HG03565 (cell line): Measurements from ENCODE around the gene SDF4.

Experiments
- ATAC-seq: cut with Tn5 transposase; IDR thresholded peaks from one replicate; pipeline ENCODE4 v1.9.1; 2021; ENCODE audit warnings: mild to moderate bottlenecking, moderate library complexity; ENCODE audit not compliant: unreplicated experiment

The SDF4 gene

GRCh38 chr1:1242461-1243265, 10.9 kb upstream of the SDF4 start:
- no peak for ATAC-seq

GRCh38 chr1:1241588-1242219, 9.9 kb upstream of the SDF4 start:
- ATAC-seq: no peak

DNA sequence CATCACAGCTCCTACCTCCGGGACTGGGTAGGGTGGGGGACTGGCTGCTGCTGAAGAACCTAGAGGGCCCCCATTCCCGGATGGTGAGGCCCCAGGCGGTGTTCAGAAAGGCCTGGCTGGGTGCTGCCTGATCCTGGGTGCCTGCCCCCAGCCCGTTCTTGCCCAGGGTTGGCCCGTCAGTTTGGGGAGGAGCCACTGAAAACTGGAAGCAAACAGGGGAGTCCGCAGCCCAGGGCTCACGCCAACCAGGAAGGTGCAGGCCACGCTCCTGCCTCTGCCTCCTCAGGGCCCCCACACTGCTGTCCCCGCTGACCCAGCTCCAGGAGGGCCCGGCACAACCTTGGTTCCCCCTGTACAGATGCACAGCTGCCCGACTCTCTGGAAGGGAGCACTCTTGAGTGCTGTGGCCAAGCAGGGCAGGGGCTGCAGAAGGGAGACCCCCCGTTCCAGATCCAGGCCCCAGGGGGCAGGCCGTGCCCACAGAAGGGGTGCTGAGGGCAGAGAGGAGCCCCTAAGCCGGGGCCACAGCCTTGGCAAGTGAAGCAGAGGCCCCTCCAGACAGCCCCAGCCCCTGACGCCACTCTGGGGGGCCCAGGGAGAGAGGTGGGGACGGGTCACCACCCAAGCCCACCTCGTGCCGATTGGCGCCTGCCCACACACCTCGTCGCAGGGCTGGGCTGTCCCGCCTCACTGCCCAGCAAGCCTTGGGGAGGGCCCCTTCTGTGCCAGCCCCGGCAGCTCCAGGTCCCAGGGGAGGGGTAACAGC, 9.2 kb upstream of the SDF4 start:
- no peak for ATAC-seq

DNA sequence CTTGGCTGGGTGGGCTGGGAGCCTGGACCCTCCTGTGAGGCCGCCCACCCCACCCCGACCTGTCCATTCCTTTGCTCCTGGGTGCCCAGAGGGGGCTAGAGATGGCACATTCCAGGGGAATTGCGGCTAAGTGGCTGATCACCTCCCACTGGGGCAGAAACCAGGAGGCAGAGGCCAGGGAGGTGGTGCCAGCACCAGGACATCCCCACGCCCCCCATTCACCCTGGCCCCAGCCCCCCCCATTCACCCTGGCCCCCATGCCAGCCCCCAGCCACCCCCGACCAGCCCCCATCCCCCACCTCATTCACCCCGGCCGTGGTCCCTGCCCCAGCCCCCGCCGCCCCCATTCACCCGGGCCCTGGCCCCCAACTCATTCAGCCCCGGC, 8.5 kb upstream of the SDF4 start:
- no peak for ATAC-seq

DNA sequence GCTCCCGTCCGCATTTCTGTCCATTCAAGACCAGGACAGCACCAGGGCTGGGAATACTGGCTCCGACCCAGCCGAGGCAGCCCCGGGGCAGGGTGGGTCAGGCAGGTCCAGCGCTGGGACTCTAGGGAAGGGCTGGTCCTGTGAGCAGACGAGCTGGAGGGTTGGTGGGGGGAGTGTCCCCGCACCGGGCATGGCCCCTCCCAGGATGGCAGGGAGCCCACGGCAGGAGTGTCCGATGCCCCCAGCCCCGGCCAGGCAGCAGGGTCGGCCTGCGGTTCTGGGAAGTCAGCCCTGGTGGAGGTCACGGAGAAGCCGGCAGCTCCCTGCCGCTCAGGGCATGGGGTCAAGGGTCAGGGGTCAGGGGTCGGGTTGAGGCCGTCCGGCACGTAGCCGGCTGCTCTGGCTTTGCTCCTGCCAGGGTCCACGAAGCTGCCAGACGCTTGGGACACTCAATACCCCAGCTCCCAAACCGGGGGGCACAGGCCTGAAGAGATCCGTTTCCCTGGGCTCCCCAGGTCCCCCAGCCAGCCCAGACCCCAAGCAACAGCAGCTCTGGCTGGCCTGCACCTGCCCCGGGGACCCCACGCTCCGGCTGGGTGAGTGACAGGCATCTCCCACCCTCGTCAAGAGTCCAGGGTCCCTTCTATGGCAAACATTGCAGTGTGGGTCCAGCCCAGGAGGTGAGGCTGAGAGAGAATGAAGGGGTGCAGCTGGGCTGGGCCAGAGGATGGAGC, 8.0 kb upstream of the SDF4 start:
- no peak for ATAC-seq

GRCh38 chr1:1239227-1239613, 7.4 kb upstream of the SDF4 start:
- ATAC-seq: no peak

GRCh38 chr1:1238702-1239178, 6.9 kb upstream of the SDF4 start:
- no peak for ATAC-seq

DNA sequence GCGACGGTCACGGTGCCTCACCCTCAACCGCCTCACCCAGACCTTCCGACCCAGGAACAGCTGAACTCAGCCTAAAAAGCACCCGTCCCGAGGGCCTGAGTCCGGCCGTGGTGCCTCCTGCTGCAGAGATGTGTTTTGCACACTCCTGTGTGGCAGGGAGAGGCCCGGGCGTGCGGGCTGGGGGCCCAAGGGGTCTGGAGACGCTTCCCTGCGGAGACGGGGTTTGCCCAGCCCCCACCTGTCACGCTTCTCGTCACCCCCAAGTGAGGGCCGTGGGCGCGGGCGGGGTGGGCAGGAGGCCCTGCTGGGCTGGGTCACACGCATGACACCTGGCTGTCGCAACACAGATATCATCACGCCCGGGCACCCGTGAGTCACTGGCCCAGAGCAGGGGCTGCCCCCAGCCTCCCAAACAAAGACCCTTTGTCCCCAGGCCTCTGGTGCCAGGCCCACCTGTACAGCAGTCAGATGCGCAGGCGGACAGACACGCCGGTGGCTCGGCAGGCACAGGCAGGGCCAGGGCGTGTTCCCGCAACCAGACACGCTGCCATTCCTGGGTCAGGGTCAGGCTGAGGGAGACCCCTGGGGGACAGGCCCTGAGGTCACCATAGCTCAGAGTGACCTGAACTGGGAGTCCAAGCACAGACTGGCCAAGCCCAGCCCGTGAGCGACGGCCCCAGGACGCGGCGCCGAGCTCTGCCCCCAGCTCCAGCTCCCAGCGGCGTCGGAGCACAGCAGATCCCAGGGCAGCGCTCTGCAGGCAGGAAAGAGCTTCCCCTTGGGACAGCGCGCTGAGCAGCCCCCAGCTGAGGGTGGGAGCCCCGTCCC, 6.3 kb upstream of the SDF4 start:
- no peak for ATAC-seq

- ATAC-seq: no peak
Observed at GRCh38 chr1:1236945-1237873, 5.4 kb upstream of the SDF4 start.

DNA sequence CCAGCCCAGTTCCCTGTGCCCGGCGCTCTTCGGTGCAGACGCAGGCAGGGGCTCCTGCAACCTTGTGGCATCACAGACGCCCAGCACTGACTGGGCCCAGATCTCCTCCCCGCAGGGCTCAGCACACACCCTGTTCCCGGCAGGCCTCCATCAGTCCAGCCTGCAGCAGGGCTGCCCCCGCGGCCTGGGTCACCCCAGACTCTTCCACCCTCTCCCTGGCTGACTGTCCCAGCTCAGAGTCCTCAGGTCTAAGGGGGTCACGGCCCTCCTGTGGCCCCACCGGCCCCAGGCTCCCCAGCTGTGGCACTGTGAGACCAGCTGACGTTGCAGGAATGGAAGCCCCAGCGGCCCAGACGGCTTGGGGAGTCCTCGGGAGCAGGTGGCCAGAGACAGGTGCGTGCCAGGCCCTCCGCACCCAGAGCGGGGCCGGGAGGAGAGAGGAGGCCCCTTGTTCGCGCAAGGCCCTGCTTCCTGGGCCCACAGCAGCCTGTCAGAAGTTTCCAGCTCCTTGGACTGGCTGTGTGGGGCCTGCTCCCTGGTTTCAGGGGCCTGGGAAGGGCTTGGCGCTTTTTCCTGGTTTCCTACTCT, 4.5 kb upstream of the SDF4 start:
- no peak for ATAC-seq

DNA sequence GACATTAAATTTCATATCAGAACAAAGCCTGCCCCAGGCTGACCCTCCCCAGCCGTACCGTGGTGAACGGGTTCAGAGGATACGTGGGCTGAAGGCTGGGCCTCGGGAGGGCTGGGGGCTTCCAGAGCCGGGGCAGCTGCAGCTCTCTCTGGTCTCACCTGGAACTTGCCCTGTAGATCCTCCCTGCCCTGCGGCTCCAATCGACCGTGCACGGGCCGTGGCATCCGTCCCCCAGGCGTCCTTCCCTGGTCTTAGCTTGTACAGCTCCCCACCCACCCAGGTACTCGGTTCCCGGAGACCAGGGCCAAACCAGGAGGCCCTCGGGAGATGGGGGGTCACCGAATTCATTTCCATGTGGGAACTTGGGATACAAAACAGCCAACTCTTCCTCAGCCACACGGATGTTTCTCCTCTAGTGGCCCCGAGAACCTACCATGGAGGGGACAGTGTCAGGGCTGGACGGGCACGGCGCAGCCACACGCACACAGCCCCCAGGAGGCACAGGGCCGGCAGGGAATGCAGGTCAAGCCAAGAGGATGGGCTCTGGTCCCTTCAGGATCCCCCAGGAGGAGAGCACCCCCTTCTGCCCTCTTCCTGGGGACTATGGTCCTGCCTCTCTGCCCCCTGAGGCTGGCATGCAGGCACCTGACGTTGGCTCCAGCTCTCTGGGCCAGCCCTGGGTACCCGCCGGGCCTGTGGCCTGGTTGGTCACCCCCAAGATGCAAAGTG, 3.4 kb upstream of the SDF4 start:
- ATAC-seq: no peak

- ATAC-seq: no peak
Observed at GRCh38 chr1:1234180-1234808, 2.5 kb upstream of the SDF4 start.

GRCh38 chr1:1233567-1233892, 1.7 kb upstream of the SDF4 start:
- no peak for ATAC-seq

DNA sequence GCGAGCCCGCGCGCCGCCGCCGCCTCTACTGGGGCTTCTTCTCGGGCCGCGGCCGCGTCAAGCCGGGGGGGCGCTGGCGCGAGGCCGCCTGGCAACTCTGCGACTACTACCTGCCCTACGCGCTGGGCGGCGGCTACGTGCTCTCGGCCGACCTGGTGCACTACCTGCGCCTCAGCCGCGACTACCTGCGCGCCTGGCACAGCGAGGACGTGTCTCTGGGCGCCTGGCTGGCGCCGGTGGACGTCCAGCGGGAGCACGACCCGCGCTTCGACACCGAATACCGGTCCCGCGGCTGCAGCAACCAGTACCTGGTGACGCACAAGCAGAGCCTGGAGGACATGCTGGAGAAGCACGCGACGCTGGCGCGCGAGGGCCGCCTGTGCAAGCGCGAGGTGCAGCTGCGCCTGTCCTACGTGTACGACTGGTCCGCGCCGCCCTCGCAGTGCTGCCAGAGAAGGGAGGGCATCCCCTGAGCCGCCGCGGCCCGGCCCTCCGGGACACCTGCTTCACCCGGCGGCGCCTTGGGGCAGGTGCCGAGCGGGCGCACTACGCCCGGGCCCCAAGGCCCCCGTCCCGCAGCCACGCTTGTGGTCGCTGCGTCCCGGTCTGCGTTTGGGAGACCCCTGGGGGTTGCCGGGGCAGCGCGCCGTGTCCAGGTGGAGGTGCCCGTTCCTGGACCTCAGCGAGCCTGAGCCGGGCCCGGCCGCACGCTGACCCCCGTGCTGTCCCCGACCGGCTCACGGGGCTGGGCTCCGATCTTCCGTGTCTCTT, 1.2 kb upstream of the SDF4 start:
- no peak for ATAC-seq

DNA sequence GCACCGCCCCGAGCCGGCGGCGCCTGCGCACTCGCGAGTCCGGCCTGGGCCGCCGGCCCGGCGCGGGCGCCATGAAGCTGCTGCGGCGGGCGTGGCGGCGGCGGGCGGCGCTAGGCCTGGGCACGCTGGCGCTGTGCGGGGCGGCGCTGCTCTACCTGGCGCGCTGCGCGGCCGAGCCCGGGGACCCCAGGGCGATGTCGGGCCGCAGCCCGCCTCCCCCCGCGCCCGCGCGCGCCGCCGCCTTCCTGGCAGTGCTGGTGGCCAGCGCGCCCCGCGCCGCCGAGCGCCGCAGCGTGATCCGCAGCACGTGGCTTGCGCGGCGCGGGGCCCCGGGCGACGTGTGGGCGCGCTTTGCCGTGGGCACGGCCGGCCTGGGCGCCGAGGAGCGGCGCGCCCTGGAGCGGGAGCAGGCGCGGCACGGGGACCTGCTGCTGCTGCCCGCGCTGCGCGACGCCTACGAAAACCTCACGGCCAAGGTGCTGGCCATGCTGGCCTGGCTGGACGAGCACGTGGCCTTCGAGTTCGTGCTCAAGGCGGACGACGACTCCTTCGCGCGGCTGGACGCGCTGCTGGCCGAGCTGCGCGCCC, 501 bp upstream of the SDF4 start, which contains the start of gene B3GALT6:
TSS of gene B3GALT6 (plus strand) at position 30 of the 588 bp plus-strand sequence. CDS start at position 72, 42 bp downstream.
- ATAC-seq: no peak

DNA sequence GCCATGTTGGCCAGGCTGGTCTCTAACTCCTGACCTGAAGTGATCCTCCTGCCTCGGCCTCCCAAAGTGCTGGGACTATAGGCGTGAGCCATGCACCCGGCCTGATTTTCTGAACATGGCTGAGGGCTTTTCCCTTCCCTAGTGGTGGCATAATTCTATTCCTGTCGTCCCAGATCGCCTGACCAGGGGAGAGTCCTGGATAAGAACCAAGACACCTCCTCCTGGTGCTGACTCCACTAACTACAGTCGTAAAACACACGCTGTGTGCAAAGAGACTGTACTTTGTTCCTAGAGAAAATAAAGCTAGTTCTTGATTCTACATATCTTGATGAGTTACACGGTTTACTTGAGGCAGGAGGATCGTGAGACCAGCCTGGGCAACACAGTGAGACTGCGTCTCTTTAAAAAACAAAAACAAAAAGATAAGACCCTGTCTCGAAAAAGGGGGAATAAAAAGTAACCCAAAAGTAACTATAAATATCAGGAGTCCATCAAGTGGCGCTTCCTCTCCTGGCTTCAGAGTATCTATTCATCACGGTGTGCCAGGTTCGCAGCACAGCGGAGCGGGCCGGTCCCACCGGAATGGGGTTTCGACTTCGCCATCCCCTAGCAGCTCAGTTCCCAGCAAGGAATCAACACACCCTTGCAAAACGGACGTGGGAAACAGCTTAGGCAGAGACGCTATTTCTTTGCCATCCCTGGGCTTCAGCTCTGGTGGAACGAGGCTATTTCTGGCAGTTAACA, 973 bp downstream of the SDF4 start:
- ATAC-seq: no peak
